Gastroesophageal sphincter (tissue), 4 donors: ENCODE data around the gene GIGYF1. TPM values are rescaled to one million over a fixed set of nuclear protein-coding genes. Genes with fewer than 3 reads are reported as not detected.
"Not testable (repeated sequence)": the region's sequence is repeated elsewhere in the genome, so short reads cannot be mapped to it uniquely, and the experiment has no call there.

Source experiments
- ATAC-seq: fragments of 150-250 bp; one replicate; pipeline ENCODE4 v1.9.1; 2016; ENCODE audit warnings: mild to moderate bottlenecking, moderate library complexity
- H3K27ac ChIP-seq, 4 donors: fragments of 200-600 bp; sonication (generic) in 3 of 4; 1 replicate in 3 of 4; 2 replicates in 1 of 4; pipeline ENCODE4 v1.5.1; 2016 to 2019
- H3K27me3 ChIP-seq: fragments of 200-600 bp; sonication (generic); one replicate; pipeline ENCODE4 v1.5.1; 2019
- H3K36me3 ChIP-seq, 2 donors: fragments of 200-600 bp; sonication (generic); one replicate each; pipeline ENCODE4 v1.5.1; 2019; ENCODE audit warnings: control low read depth in 1 of 2
- H3K4me1 ChIP-seq, 3 donors: fragments of 200-600 bp; sonication (generic); 1 replicate in 2 of 3; 2 replicates in 1 of 3; pipeline ENCODE4 v1.5.1; 2016 to 2019; ENCODE audit warnings: control low read depth in 2 of 3
- H3K4me3 ChIP-seq, 2 donors: fragments of 200-600 bp; sonication (generic); one replicate each; pipeline ENCODE4 v1.5.1; 2019; ENCODE audit warnings: mild to moderate bottlenecking in 1 of 2, moderate library complexity in 1 of 2
- H3K9me3 ChIP-seq, 3 donors: fragments of 200-600 bp; sonication (generic); one replicate each; pipeline ENCODE4 v1.5.1; 2017 to 2019; ENCODE audit warnings: control low read depth in 2 of 3
- CTCF ChIP-seq, 4 experiments: fragments of 200-600 bp in 2 of 4; fragments of 450-650 bp in 2 of 4; sonication (generic) in 1 of 4; IDR thresholded peaks; one replicate each; pipeline ENCODE4 v1.5.1; 2017 to 2019; ENCODE audit warnings: antibody characterized with exemption in 4 of 4, mild to moderate bottlenecking in 2 of 4, moderate library complexity in 2 of 4
- EP300 ChIP-seq: sonication (generic); formaldehyde crosslinking; IDR thresholded peaks from one replicate; pipeline ENCODE4 v1.6.1; 2017; ENCODE audit warnings: antibody characterized with exemption, mild to moderate bottlenecking
- POLR2A ChIP-seq, 2 donors: fragments of 450-650 bp; IDR thresholded peaks; one replicate each; pipeline ENCODE4 v1.6.1; 2017; ENCODE audit warnings: antibody characterized with exemption in 2 of 2, mild to moderate bottlenecking in 2 of 2, moderate library complexity in 1 of 2
- POLR2AphosphoS5 ChIP-seq: sonication (generic); formaldehyde crosslinking; IDR thresholded peaks from one replicate; pipeline ENCODE4 v1.6.1; 2017; ENCODE audit warnings: antibody characterized with exemption
- WGBS, 2 donors: methylation state at CpG; one replicate each; pipeline ENCODE4 v1.1.5; 2018; ENCODE audit warnings: low coverage in 1 of 2; 5-methylcytosine and 5-hydroxymethylcytosine counted together
- total RNA-seq, 4 donors: library from RNA; depleted of rRNA; stranded (reverse); fragments of >200 nt; gene quantifications; one replicate each; pipeline ENCODE4 v1.1.0, GENCODE V29; 2016

The GIGYF1 gene
- total RNA-seq, 4 donors from 2014 or later: 20.4 to 43.3 (median 31.0) TPM

DNA sequence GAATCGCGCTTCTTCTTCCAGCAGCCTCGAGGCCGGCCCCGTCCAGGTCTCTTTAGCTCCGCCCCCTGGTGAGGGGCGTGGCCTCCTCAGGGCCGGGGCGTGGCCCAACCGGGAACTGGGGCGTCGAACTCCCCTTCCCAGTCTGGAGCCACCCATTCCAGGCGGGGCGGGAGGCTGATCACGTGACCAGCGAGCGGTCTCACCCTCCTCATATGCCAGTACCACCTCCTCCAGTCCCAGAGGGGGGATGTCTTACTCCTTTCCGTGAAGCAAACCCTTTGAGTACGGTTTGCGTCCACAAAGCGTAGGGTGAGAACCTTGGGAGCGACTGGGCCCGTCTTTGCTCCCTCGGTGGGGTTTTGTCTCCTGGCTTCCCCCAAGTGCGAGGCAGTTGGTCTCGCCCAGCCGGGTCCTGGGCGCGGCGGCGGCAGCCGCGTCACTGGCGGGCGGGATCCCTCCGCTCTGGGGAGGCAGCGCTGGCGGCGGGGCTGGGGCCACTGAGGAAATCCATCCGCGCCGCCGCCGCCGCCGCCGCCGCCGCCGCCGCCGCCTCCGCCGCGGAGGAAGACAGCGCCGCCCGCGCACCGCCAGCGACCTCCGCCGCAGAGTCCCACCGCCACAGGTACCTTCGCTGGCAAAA, 20.6 kb downstream of the GIGYF1 start, which contains the start of gene GNB2:
GNB2 (plus strand) TSS at position 439 of the 640 bp plus-strand sequence. CDS start 2,526 bp downstream, outside the sequence.
- H3K9me3 ChIP-seq: no peaks in the 10 kb centered on the region
- peaks cover 0 to 35% (median 8%) of the 10 kb centered on the region in 3 donors for H3K4me1 ChIP-seq
- H3K36me3 ChIP-seq: peaks cover 0 to 21% of the 10 kb centered on the region in 2 donors
- 0% methylated on average over 2 to 6 of the region's 65 CpGs for WGBS, 2 donors
- peak; percentile 76 to 84 for TF ChIP-seq POLR2A (IDR thresholded peaks at IDR 0.05)
- TF ChIP-seq POLR2AphosphoS5: peak; percentile 76
- TF ChIP-seq CTCF (IDR thresholded peaks at IDR 0.05): peak in 1 of 4 experiments; percentile 15
- TF ChIP-seq EP300: no peak
- peak within 1 kb of the TSS; percentile 73 to 97 for H3K4me3 ChIP-seq
- H3K27ac ChIP-seq: peak within 1 kb of the TSS; percentile 86 to 99 (median 98)
- peak; percentile 91 for ATAC-seq
- H3K27me3 ChIP-seq: no peaks in the 10 kb centered on the region

- peaks cover 0 to 19% (median 8%) of the 10 kb centered on the region in 3 donors for H3K4me1 ChIP-seq
- no peak for ATAC-seq
- peaks cover 0 to 3% of the 10 kb centered on the region in 2 donors for H3K36me3 ChIP-seq
- TF ChIP-seq EP300 (no peak), CTCF (IDR thresholded peaks at IDR 0.05) (no peak), POLR2A (IDR thresholded peaks at IDR 0.05) (no peak), POLR2AphosphoS5 (no peak)
- H3K9me3 ChIP-seq: no peaks in the 10 kb centered on the region
- WGBS, 2 donors: 87 to 93% methylated on average over 6 to 15 of the region's 18 CpGs
- no peak overlapping the region for H3K27ac ChIP-seq
- H3K4me3 ChIP-seq: no peak overlapping the region
- no peaks in the 10 kb centered on the region for H3K27me3 ChIP-seq
Measured at GRCh38 chr7:100671353-100672327, 22.4 kb downstream of the GIGYF1 start.

DNA sequence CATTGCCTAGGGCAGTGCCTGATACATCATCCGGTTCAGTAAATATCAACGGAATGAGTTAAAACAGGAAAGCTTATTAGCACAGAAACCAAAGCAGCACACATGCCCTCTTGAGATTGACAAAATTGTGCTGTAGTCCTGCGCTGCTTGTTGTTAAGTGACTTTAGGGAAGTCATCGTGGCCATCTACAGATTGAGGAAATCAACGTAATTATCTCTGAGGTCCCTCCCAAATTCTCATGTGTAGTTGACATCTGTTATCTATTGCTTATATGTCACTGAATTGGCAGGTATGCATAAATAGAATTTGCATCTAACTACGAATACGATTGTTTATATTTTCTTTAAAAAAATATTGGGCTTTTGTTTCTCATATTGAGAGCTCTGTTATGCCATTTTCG, 24.0 kb downstream of the GIGYF1 start:
- no peak for TF ChIP-seq POLR2A (IDR thresholded peaks at IDR 0.05)
- TF ChIP-seq EP300: no peak
- TF ChIP-seq CTCF (IDR thresholded peaks at IDR 0.05): no peak
- no peak for TF ChIP-seq POLR2AphosphoS5
- Histone ChIP-seq H3K36me3 (no peaks in the 10 kb centered on the region), H3K9me3 (no peaks in the 10 kb centered on the region), H3K4me3 (no peak overlapping the region), H3K4me1 (peaks cover 0 to 5% (median 0%) of the 10 kb centered on the region in 3 donors), H3K27ac (no peak overlapping the region), H3K27me3 (no peaks in the 10 kb centered on the region)
- WGBS, 2 donors: 59 to 69% methylated on average over 6 to 8 of the region's 8 CpGs
- no peak for ATAC-seq

DNA sequence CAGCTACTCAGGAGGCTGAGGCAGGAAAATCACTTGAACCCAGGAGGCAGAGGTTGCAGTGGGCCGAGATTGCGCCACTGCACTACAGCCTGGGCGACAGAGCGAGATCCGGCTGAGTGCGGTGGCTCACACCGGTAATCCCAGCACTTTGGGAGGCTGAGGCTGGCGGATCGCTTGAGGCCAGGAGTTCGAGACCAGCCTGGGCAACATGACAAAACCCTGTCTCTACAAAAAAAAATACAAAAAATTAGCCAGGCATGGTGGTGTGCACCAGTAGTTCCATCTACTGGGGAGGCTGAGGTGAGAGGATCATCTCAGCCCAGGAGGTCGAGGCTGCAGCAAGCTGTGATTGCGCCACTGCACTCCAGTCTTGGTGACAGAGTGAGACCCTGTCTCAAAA, 24.9 kb downstream of the GIGYF1 start:
- H3K9me3 ChIP-seq, ATAC-seq, H3K36me3 ChIP-seq, H3K4me3 ChIP-seq, H3K4me1 ChIP-seq, H3K27me3 ChIP-seq, H3K27ac ChIP-seq: not testable (repeated sequence)
- 87 to 100% methylated on average over 1 to 3 of the region's 12 CpGs for WGBS, 2 donors

- no peak overlapping the region for H3K4me3 ChIP-seq
- ATAC-seq: no peak
- WGBS, 2 donors: 25 to 74% methylated on average over 1 to 2 of the region's 2 CpGs
- no peaks in the 10 kb centered on the region for H3K27me3 ChIP-seq
- H3K4me1 ChIP-seq: peaks cover 0 to 3% (median 0%) of the 10 kb centered on the region in 3 donors
- no peaks in the 10 kb centered on the region for H3K9me3 ChIP-seq
- peak overlapping the region in 2 of 4 donors; percentile 3 to 39 for H3K27ac ChIP-seq
- no peak for TF ChIP-seq EP300
- TF ChIP-seq CTCF (IDR thresholded peaks at IDR 0.05): no peak
- no peak for TF ChIP-seq POLR2AphosphoS5
- no peak for TF ChIP-seq POLR2A (IDR thresholded peaks at IDR 0.05)
- H3K36me3 ChIP-seq: no peaks in the 10 kb centered on the region
Measured at GRCh38 chr7:100668069-100668449, 26.0 kb downstream of the GIGYF1 start.
